DND-41 (cell line): ENCODE data around the gene AHNAK2.

Source experiments
- ATAC-seq: fragments of 200-7000 bp; cut with Tn5 transposase; 3 replicates; pipeline ENCODE4 v1.9.1; 2021; ENCODE audit warnings: low read depth; ENCODE audit not compliant: insufficient read depth
- DNase-seq: peaks from one replicate; pipeline ENCODE4 v3.0.0-alpha.2; 2020
- H2AFZ ChIP-seq: 2 replicates; pipeline ENCODE4 v1.6.0; 2012; ENCODE audit warnings: low read depth, low read length
- H3K27ac ChIP-seq: 2 replicates; pipeline ENCODE4 v1.5.1; 2012; ENCODE audit warnings: low read length, inconsistent platforms
- H3K27me3 ChIP-seq: fragments of 200-600 bp; sonication (generic); 2 replicates; pipeline ENCODE4 v1.6.0; 2012; ENCODE audit warnings: low read length, mild to moderate bottlenecking, inconsistent platforms; ENCODE audit not compliant: insufficient read depth, poor library complexity
- H3K36me3 ChIP-seq: 2 replicates; pipeline ENCODE4 v1.5.1; 2012; ENCODE audit warnings: low read length, inconsistent platforms; ENCODE audit not compliant: insufficient read depth
- H3K4me1 ChIP-seq: 2 replicates; pipeline ENCODE4 v1.5.1; 2012; ENCODE audit warnings: mild to moderate bottlenecking, low read length; ENCODE audit not compliant: insufficient read depth
- H3K4me2 ChIP-seq: 2 replicates; pipeline ENCODE4 v1.6.0; 2012; ENCODE audit warnings: mild to moderate bottlenecking, moderate library complexity, low read length, inconsistent platforms; ENCODE audit not compliant: insufficient read depth
- H3K4me3 ChIP-seq, 2 experiments: fragments of 200-600 bp in 1 of 2; shearing (Covaris generic) in 1 of 2; 2 replicates each; pipeline ENCODE4 v1.5.1; 2012 to 2016; ENCODE audit warnings: inconsistent platforms in 2 of 2, low read length in 2 of 2, mild to moderate bottlenecking in 2 of 2, low read depth in 1 of 2, moderate library complexity in 1 of 2
- H3K79me2 ChIP-seq: 2 replicates; pipeline ENCODE4 v1.6.0; 2012; ENCODE audit warnings: low read length, inconsistent platforms; ENCODE audit not compliant: insufficient read depth
- H3K9ac ChIP-seq: 2 replicates; pipeline ENCODE4 v1.6.0; 2012; ENCODE audit warnings: low read depth, mild to moderate bottlenecking, inconsistent platforms, low read length, moderate library complexity
- H3K9me3 ChIP-seq: 2 replicates; pipeline ENCODE4 v1.5.1; 2012; ENCODE audit warnings: low read length, moderate library complexity, mild to moderate bottlenecking, inconsistent platforms; ENCODE audit not compliant: insufficient read depth, severe bottlenecking
- H4K20me1 ChIP-seq: 2 replicates; pipeline ENCODE4 v1.6.0; 2012; ENCODE audit warnings: low read length; ENCODE audit not compliant: insufficient read depth
- CTCF ChIP-seq: IDR thresholded peaks from 2 replicates; pipeline ENCODE4 v1.5.1; 2012; ENCODE audit warnings: borderline replicate concordance, low read length, moderate library complexity, mild to moderate bottlenecking; ENCODE audit not compliant: poor library complexity, severe bottlenecking; ENCODE audit errors: extremely low read depth
- EZH2 ChIP-seq: IDR thresholded peaks from 3 replicates; pipeline ENCODE4 v1.6.1; 2012; ENCODE audit warnings: borderline replicate concordance, low read depth, mild to moderate bottlenecking, moderate library complexity, low read length, inconsistent platforms; ENCODE audit not compliant: severe bottlenecking

The AHNAK2 gene

GRCh38 chr14:104930526-104931303 lies 47.5 kb downstream of the AHNAK2 start:
- H3K4me3 ChIP-seq: no peak overlapping the region
- H3K79me2 ChIP-seq: no peaks in the 10 kb centered on the region
- DNase-seq (no peak), ATAC-seq (no peak)
- H3K27ac ChIP-seq: no peak overlapping the region
- H3K36me3 ChIP-seq: no peaks in the 10 kb centered on the region
- peaks cover 7% of the 10 kb centered on the region; the same call in 1 of the 2 replicates for H3K4me1 ChIP-seq
- no peak for TF ChIP-seq EZH2
- no peak for TF ChIP-seq CTCF
- H4K20me1 ChIP-seq: no peaks in the 10 kb centered on the region; the same call in 1 of the 2 replicates
- no peak overlapping the region for H3K4me2 ChIP-seq
- no peak overlapping the region for H3K9ac ChIP-seq
- peaks cover 15% of the 10 kb centered on the region for H3K27me3 ChIP-seq
- no peaks in the 10 kb centered on the region for H3K9me3 ChIP-seq
- H2AFZ ChIP-seq: no peak overlapping the region

- no peak for ATAC-seq
- no peak overlapping the region for H3K4me3 ChIP-seq
- H3K36me3 ChIP-seq: no peaks in the 10 kb centered on the region
- TF ChIP-seq EZH2 (no peak), CTCF (no peak)
- H3K9ac ChIP-seq: no peak overlapping the region
- no peak overlapping the region for H3K4me2 ChIP-seq
- no peaks in the 10 kb centered on the region; the same call in 1 of the 2 replicates for H4K20me1 ChIP-seq
- H3K79me2 ChIP-seq: no peaks in the 10 kb centered on the region
- H3K4me1 ChIP-seq: peaks cover 7% of the 10 kb centered on the region; the same call in 1 of the 2 replicates
- H3K27ac ChIP-seq: no peak overlapping the region
- H2AFZ ChIP-seq: no peak overlapping the region
- no peaks in the 10 kb centered on the region for H3K9me3 ChIP-seq
- DNase-seq: no peak
- H3K27me3 ChIP-seq: peaks cover 6% of the 10 kb centered on the region
Measured at GRCh38 chr14:104929268-104930230, 48.6 kb downstream of the AHNAK2 start.

- no peaks in the 10 kb centered on the region for H3K36me3 ChIP-seq
- no peak overlapping the region for H2AFZ ChIP-seq
- H3K4me1 ChIP-seq: peaks cover 4% of the 10 kb centered on the region; the same call in 1 of the 2 replicates
- ATAC-seq (no peak), DNase-seq (no peak)
- no peaks in the 10 kb centered on the region for H3K9me3 ChIP-seq
- no peak overlapping the region for H3K27ac ChIP-seq
- H3K4me2 ChIP-seq: no peak overlapping the region
- H3K27me3 ChIP-seq: no peaks in the 10 kb centered on the region
- H3K4me3 ChIP-seq: no peak overlapping the region
- TF ChIP-seq EZH2: no peak
- TF ChIP-seq CTCF: no peak
- no peaks in the 10 kb centered on the region for H3K79me2 ChIP-seq
- no peaks in the 10 kb centered on the region; the same call in 1 of the 2 replicates for H4K20me1 ChIP-seq
- no peak overlapping the region for H3K9ac ChIP-seq
Measured at GRCh38 chr14:104928391-104929133, 49.6 kb downstream of the AHNAK2 start.
